GM23248 (cell line): ENCODE data around the gene VWA7. TPM values are rescaled to one million over a fixed set of nuclear protein-coding genes. Genes with fewer than 3 reads are reported as not detected.

Experiments
- DNase-seq: peaks from one replicate; pipeline ENCODE4 v3.0.0-alpha.2; 2015
- H2AFZ ChIP-seq: fragments of 200-600 bp; sonication (generic); 2 replicates; pipeline ENCODE4 v1.6.1; 2016; ENCODE audit warnings: antibody characterized with exemption
- H3F3A ChIP-seq: fragments of 200-600 bp; sonication (generic); 2 replicates; pipeline ENCODE4 v1.6.1; 2016; ENCODE audit warnings: mild to moderate bottlenecking, antibody characterized with exemption, mixed run types; ENCODE audit not compliant: insufficient read depth
- H3K27ac ChIP-seq: fragments of 200-600 bp; sonication (generic); 2 replicates; pipeline ENCODE4 v1.5.1; 2016; ENCODE audit warnings: mild to moderate bottlenecking
- H3K27me3 ChIP-seq: fragments of 200-600 bp; sonication (generic); replicated peaks from 2 replicates; pipeline ENCODE4 v1.6.1; 2016; ENCODE audit warnings: mild to moderate bottlenecking; ENCODE audit not compliant: insufficient read depth
- H3K36me3 ChIP-seq: fragments of 200-600 bp; sonication (generic); 2 replicates; pipeline ENCODE4 v1.6.1; 2016; ENCODE audit warnings: low read depth, mild to moderate bottlenecking
- H3K4me1 ChIP-seq: fragments of 200-600 bp; sonication (generic); 2 replicates; pipeline ENCODE4 v1.6.1; 2016; ENCODE audit warnings: mild to moderate bottlenecking; ENCODE audit not compliant: insufficient read depth
- H3K4me2 ChIP-seq: fragments of 200-600 bp; sonication (generic); one replicate; pipeline ENCODE4 v1.6.1; 2016; ENCODE audit warnings: mild to moderate bottlenecking; ENCODE audit not compliant: unreplicated experiment
- H3K4me3 ChIP-seq: fragments of 200-600 bp; sonication (generic); 2 replicates; pipeline ENCODE4 v1.5.1; 2016; ENCODE audit warnings: mild to moderate bottlenecking
- H3K79me2 ChIP-seq: fragments of 200-600 bp; sonication (generic); 2 replicates; pipeline ENCODE4 v1.6.1; 2016; ENCODE audit warnings: mild to moderate bottlenecking; ENCODE audit not compliant: insufficient read depth
- H3K9ac ChIP-seq: fragments of 200-600 bp; sonication (generic); 2 replicates; pipeline ENCODE4 v1.6.1; 2016; ENCODE audit warnings: mild to moderate bottlenecking
- H3K9me2 ChIP-seq: fragments of 200-600 bp; sonication (generic); 2 replicates; pipeline ENCODE4 v1.6.1; 2016; ENCODE audit warnings: mixed run types, mild to moderate bottlenecking, moderate library complexity; ENCODE audit not compliant: insufficient read depth
- H3K9me3 ChIP-seq: fragments of 200-600 bp; sonication (generic); one replicate; pipeline ENCODE4 v1.6.1; 2017; ENCODE audit warnings: low read depth
- H4K20me1 ChIP-seq: fragments of 200-600 bp; sonication (generic); 2 replicates; pipeline ENCODE4 v1.6.0; 2016; ENCODE audit not compliant: insufficient read depth
- EZH2 ChIP-seq: fragments of 200-600 bp; sonication (generic); IDR thresholded peaks from 2 replicates; pipeline ENCODE4 v1.6.1; 2018; ENCODE audit warnings: antibody characterized with exemption, mild to moderate bottlenecking; ENCODE audit not compliant: insufficient read depth, poor library complexity, severe bottlenecking
- EZH2phosphoT487 ChIP-seq: fragments of 200-600 bp; sonication (generic); IDR thresholded peaks from 2 replicates; pipeline ENCODE4 v1.6.1; 2018; ENCODE audit warnings: antibody characterized with exemption, moderate library complexity, mild to moderate bottlenecking, low read depth; ENCODE audit not compliant: insufficient read depth
- WGBS, 2 experiments: methylation state at CpG; one replicate each; pipeline ENCODE4 v1.1.6; 2015 to 2017; ENCODE audit warnings: low lambda C conversion rate in 2 of 2, low coverage in 1 of 2; ENCODE audit errors: missing lambda C conversion rate in 2 of 2; 5-methylcytosine and 5-hydroxymethylcytosine counted together
- in situ Hi-C: fragments of 300-500 bp; cut with MboI; formaldehyde crosslinking; loops from 2 replicates; pipeline ENCODE4 v1.15.0; 2020
- polyA plus RNA-seq: library from polyadenylated mRNA; unstranded; fragments of >200 nt; fragmentation: Nextera tagmentation; extraction: Ambion mirVana; gene quantifications from 2 replicates; pipeline ENCODE4 v1.2.1, GENCODE V29; 2016
- total RNA-seq: library from RNA; depleted of rRNA; stranded (reverse); fragments of >200 nt; shearing (Covaris generic); gene quantifications from 2 replicates; pipeline ENCODE4 v1.2.3, GENCODE V29; 2014

Gene VWA7
- total and polyA plus RNA-seq, 2 experiments from 2014 or later: 0.54 to 0.56 TPM

DNA sequence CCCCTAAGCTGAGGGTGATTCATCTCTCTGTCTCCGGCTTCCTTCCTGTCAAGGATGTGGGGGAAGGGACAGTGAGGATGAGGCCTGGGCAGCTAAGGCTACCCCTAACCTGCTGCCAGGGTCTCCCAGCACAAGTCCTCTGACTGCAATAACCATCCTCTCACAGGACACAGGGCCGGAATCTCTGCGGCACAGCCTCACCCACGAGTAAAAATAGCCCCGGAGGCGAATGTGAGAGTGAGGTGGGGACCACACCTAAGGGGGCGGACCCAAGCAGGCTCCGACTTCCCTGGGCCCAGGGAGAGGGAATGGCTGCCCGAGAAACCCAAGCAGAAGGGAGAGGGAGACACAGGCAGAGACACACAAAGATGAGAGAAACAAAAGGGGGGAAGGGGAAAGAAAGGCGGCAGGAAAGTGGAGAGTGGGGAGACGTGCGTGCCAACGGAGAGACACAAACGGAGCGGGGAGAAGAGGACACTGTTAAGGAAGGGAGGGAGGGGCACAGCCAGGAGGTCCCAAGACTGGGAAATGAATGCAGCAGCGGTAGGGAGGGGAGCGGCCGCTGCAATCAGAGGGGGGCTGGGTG lies 42.2 kb downstream of the VWA7 start:
- peak overlapping the region; percentile 100 for H3K4me3 ChIP-seq
- H3K27ac ChIP-seq: peak overlapping the region; percentile 87
- no peaks in the 10 kb centered on the region for H3K27me3 ChIP-seq
- H3K79me2 ChIP-seq: peaks cover 58% of the 10 kb centered on the region
- H2AFZ ChIP-seq: peak overlapping the region; percentile 41
- peaks cover 33% of the 10 kb centered on the region for H3K36me3 ChIP-seq
- WGBS, 2 experiments: 1% methylated on average over 15 to 18 of the region's 18 CpGs
- H3K9ac ChIP-seq: peak overlapping the region; percentile 95
- H3K9me3 ChIP-seq: no peaks in the 10 kb centered on the region
- no peaks in the 10 kb centered on the region for H4K20me1 ChIP-seq
- H3K4me2 ChIP-seq: peak overlapping the region; percentile 98
- in situ Hi-C loops: no loop called here
- H3F3A ChIP-seq: peaks cover 72% of the 10 kb centered on the region
- TF ChIP-seq EZH2phosphoT487 (no peak), EZH2 (no peak)
- peak; percentile 82 for DNase-seq
- H3K4me1 ChIP-seq: peaks cover 45% of the 10 kb centered on the region
- no peaks in the 10 kb centered on the region for H3K9me2 ChIP-seq

DNA sequence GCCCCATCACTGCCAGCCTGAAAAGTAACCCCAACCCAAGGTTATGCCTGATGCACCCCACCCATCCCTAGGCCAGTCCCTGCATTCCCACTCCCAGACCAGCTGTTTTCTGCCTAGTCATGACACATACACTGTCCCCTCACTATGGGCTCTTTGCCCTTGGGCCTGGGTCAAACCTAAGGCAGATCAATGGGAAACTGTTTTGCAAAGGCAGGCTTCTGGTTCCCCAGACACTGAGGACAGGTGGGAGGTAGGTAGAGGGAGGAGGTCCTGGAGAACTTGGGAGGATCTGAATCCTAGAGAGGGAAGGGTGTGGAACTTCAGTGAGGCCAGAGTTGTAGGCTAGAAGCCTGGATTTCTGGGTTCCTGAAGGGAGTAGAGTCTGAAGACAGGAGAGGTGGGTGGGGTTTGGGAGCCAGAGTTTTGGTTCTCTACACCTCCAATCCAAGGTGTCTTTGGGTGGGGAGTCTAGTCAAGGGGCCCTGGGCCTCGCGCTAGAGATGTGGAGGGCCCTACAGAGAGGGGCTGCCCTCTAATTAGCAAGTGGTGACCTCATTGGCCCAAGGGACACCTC lies 42.8 kb downstream of the VWA7 start:
- WGBS, 2 experiments: 0% methylated on average over 1 to 2 of the region's 2 CpGs
- Histone ChIP-seq H3K9ac (peak overlapping the region; percentile 95), H3K4me2 (peak overlapping the region; percentile 98), H3K79me2 (peaks cover 58% of the 10 kb centered on the region), H4K20me1 (no peaks in the 10 kb centered on the region), H3K9me2 (no peaks in the 10 kb centered on the region), H3K9me3 (no peaks in the 10 kb centered on the region), H3K27ac (peak overlapping the region; percentile 87), H2AFZ (0 out of 2 replicates have a peak overlapping the region, but pooled peaks have one; percentile 41), H3K36me3 (peaks cover 33% of the 10 kb centered on the region), H3K27me3 (no peaks in the 10 kb centered on the region), H3F3A (peaks cover 71% of the 10 kb centered on the region), H3K4me1 (peaks cover 44% of the 10 kb centered on the region), H3K4me3 (peak overlapping the region; percentile 100)
- DNase-seq: no peak
- TF ChIP-seq EZH2phosphoT487 (no peak), EZH2 (no peak)
- in situ Hi-C loops: no loop called here

DNA sequence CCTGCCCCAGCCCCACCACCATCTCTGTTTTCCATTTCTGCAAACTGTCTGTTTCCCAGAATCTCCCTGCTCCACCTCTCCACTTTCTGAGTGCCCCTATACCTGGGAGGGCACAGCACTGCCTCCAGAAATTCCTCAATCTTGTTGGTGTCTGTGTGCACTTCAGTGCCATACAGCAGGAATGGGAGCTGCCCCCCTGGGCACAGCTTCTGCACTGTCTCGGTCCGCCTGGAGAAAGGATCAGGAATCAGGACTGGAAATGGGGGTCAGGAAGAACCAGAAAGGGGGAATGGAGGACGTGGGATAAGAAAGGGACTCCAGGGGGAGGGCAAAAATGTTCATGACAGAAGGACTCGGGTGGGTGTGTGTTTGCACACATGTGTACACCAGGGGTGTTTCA lies 43.4 kb downstream of the VWA7 start:
- Histone ChIP-seq H4K20me1 (no peaks in the 10 kb centered on the region), H3K9me2 (no peaks in the 10 kb centered on the region), H3F3A (peaks cover 67% of the 10 kb centered on the region), H3K4me1 (peaks cover 41% of the 10 kb centered on the region), H2AFZ (no peak overlapping the region), H3K9me3 (no peaks in the 10 kb centered on the region), H3K4me3 (peak overlapping the region; percentile 100), H3K9ac (peak overlapping the region; percentile 95), H3K36me3 (peaks cover 33% of the 10 kb centered on the region), H3K27ac (peak overlapping the region; percentile 87), H3K4me2 (peak overlapping the region; percentile 98), H3K79me2 (peaks cover 58% of the 10 kb centered on the region), H3K27me3 (no peaks in the 10 kb centered on the region)
- TF ChIP-seq EZH2 (no peak), EZH2phosphoT487 (no peak)
- 64% methylated on average over 4 of the region's 4 CpGs for WGBS, 2 experiments
- in situ Hi-C loops: no loop called here
- no peak for DNase-seq

DNA sequence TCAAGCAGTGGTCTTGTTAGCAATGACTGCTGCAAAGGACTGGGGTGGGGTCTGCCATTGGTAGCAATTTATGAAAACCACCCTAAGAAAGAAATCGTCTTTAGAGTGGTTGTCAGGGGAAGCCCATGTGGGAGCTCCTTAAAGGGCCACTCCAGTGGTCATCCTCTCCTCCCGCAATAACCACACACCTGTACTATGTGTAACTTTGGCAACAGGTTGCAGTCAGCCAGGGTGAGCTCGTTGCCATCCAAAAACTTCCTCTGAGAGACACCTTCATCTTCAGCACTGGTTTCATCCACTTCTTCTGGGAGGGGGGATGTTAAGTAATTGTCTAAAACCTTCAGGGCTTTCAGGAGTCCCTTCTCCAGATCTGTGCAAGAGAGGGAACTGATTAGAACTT lies 45.1 kb downstream of the VWA7 start:
- Histone ChIP-seq H4K20me1 (no peaks in the 10 kb centered on the region), H3K4me2 (no peak overlapping the region), H3K79me2 (peaks cover 52% of the 10 kb centered on the region), H2AFZ (no peak overlapping the region), H3K27me3 (no peaks in the 10 kb centered on the region), H3K4me3 (no peak overlapping the region), H3K36me3 (peaks cover 36% of the 10 kb centered on the region), H3K9me2 (no peaks in the 10 kb centered on the region), H3K9me3 (no peaks in the 10 kb centered on the region), H3K27ac (no peak overlapping the region), H3F3A (peaks cover 54% of the 10 kb centered on the region), H3K9ac (no peak overlapping the region), H3K4me1 (peaks cover 24% of the 10 kb centered on the region)
- TF ChIP-seq EZH2 (no peak), EZH2phosphoT487 (no peak)
- DNase-seq: no peak
- WGBS, 2 experiments: 79 to 88% methylated on average over 3 of the region's 3 CpGs
- in situ Hi-C loops: no loop called here
